ENCODE data around the gene MUC4.

DNA sequence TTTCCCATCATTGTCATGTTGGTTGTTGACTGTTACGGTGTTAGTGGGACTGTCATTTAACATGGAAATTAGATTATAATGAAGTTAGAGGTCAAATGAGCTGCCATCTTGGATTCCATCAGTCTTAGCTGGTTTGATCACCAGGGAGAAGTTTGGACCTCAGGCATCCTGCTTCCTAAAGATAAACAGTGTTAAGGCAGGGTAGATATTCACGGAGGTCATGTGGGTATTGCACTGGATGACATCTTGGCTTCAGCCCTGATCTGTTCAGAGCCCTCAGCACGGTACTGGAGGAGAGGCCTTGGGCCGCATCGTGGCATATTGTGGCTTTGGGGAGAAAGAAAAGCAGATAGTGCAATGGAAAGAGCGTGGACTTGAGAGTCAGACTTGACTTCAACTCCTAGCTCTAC, 102.0 kb downstream of the MUC4 start:
- TF ChIP-seq, protein P1, sequence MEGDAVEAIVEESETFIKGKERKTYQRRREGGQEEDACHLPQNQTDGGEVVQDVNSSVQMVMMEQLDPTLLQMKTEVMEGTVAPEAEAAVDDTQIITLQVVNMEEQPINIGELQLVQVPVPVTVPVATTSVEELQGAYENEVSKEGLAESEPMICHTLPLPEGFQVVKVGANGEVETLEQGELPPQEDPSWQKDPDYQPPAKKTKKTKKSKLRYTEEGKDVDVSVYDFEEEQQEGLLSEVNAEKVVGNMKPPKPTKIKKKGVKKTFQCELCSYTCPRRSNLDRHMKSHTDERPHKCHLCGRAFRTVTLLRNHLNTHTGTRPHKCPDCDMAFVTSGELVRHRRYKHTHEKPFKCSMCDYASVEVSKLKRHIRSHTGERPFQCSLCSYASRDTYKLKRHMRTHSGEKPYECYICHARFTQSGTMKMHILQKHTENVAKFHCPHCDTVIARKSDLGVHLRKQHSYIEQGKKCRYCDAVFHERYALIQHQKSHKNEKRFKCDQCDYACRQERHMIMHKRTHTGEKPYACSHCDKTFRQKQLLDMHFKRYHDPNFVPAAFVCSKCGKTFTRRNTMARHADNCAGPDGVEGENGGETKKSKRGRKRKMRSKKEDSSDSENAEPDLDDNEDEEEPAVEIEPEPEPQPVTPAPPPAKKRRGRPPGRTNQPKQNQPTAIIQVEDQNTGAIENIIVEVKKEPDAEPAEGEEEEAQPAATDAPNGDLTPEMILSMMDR (IDR thresholded peaks at IDR 0.05), result no peak
- no peak for TF ChIP-seq POLR2A (IDR thresholded peaks at IDR 0.05)
- no peak for TF ChIP-seq POLR2AphosphoS5 (IDR thresholded peaks at IDR 0.05)

All from prostate gland (tissue), 2 donors.